K562 (cell line): ENCODE data around the gene PSMB11. TPM values are rescaled to one million over a fixed set of nuclear protein-coding genes. Genes with fewer than 3 reads are reported as not detected.

ENCODE experiments used
- FOXP1 ChIP-seq: sonication (generic); formaldehyde crosslinking; IDR thresholded peaks from 2 replicates; pipeline ENCODE4 v1.8.0; 2022; ENCODE audit warnings: mild to moderate bottlenecking, missing genetic modification reagents
- GABPA ChIP-seq: fragments of 200-800 bp; sonication (Bioruptor generic); conservative IDR thresholded peaks from 2 replicates; pipeline ENCODE4 v1.6.1; 2016; ENCODE audit warnings: low read depth, missing genetic modification characterization, missing compliant biosample characterization
- HDAC2 ChIP-seq: fragments of 450-650 bp; IDR thresholded peaks from 2 replicates; pipeline ENCODE4 v1.6.1; 2016; ENCODE audit warnings: mild to moderate bottlenecking
- HDAC8 ChIP-seq: fragments of 450-650 bp; IDR thresholded peaks from 2 replicates; pipeline ENCODE4 v1.6.1; 2016; ENCODE audit warnings: mild to moderate bottlenecking, missing genetic modification characterization, moderate library complexity, missing compliant biosample characterization
- KDM1A ChIP-seq, 2 experiments: fragments of 450-650 bp; IDR thresholded peaks; 2 replicates each; pipeline ENCODE4 v1.6.1; 2016; ENCODE audit warnings: mild to moderate bottlenecking in 2 of 2
- PML ChIP-seq: IDR thresholded peaks from 2 replicates; pipeline ENCODE4 v1.6.1; 2012; ENCODE audit warnings: low read length, inconsistent platforms
- SPI1 ChIP-seq: IDR thresholded peaks from 2 replicates; pipeline ENCODE4 v1.6.1; 2011; ENCODE audit warnings: low read depth, low read length, control low read depth, borderline replicate concordance
- ZBTB7A ChIP-seq: IDR thresholded peaks from 2 replicates; pipeline ENCODE4 v1.6.1; 2011; ENCODE audit warnings: low read depth, mild to moderate bottlenecking, low read length, moderate library complexity, borderline replicate concordance; ENCODE audit not compliant: control insufficient read depth
- ZNF431 ChIP-seq: sonication (generic); formaldehyde crosslinking; IDR thresholded peaks from 2 replicates; pipeline ENCODE4 v1.8.0; 2022; ENCODE audit warnings: mild to moderate bottlenecking, missing genetic modification reagents
- polyA plus RNA-seq, 8 experiments: library from polyadenylated mRNA; depleted of rRNA in 4 of 8; stranded (reverse) in 5 of 8; unstranded in 3 of 8; fragments of >200 nt; fragmentation: Nextera tagmentation in 2 of 8; fragmentation: Illumina TruSeq in 1 of 8; extraction: Ambion mirVana in 2 of 8; extraction: Trizol in 1 of 8; gene quantifications; 2 replicates each; pipeline versions ENCODE4 v1.2.1 to v1.2.3, GENCODE V29; 2011 to 2014; ENCODE audit warnings: inconsistent platforms in 1 of 8, missing spikeins in 1 of 8
- total RNA-seq, 7 experiments: library from RNA; depleted of rRNA in 6 of 7; stranded (reverse); fragments of >200 nt in 6 of 7; fragmentation: Illumina TruSeq in 2 of 7; extraction: Trizol in 2 of 7; gene quantifications; 2 replicates each; pipeline versions ENCODE4 v1.2.1 to v1.2.3, GENCODE V29; 2011 to 2021; ENCODE audit warnings: low replicate concordance in 1 of 7
- TF ChIP-seq, protein P1 (sequence below), 2 experiments: fragments of 250-450 bp in 1 of 2; fragments of 450-650 bp in 1 of 2; sonication (Bioruptor Pico) in 1 of 2; IDR thresholded peaks; 2 replicates each; pipeline versions ENCODE4 v1.6.1 to v1.8.0; 2016 to 2021; ENCODE audit warnings: mild to moderate bottlenecking in 2 of 2, moderate library complexity in 2 of 2, missing compliant biosample characterization in 1 of 2, missing genetic modification characterization in 1 of 2
- TF ChIP-seq, protein P2 (sequence below): sonication (generic); formaldehyde crosslinking; IDR thresholded peaks from 2 replicates; pipeline ENCODE4 v1.8.0; 2022; ENCODE audit warnings: missing genetic modification reagents, mild to moderate bottlenecking, moderate library complexity, borderline replicate concordance
- TF ChIP-seq, protein P3 (sequence below): sonication (generic); formaldehyde crosslinking; IDR thresholded peaks from 2 replicates; pipeline ENCODE4 v1.8.0; 2023; ENCODE audit warnings: mild to moderate bottlenecking, missing genetic modification reagents
- TF ChIP-seq, protein P4 (sequence below): fragments of 250-450 bp; sonication (Bioruptor Pico); IDR thresholded peaks from 2 replicates; pipeline ENCODE4 v1.4.0; 2020
- TF ChIP-seq, protein P5 (sequence below): sonication (generic); formaldehyde crosslinking; IDR thresholded peaks from 2 replicates; pipeline ENCODE4 v1.5.0; 2020; ENCODE audit warnings: missing genetic modification reagents

Gene PSMB11
- total and polyA plus RNA-seq, 9 of the 15 experiments (the other 6 are each of a cell fraction or from before 2014, with no cell fraction given): not detected

DNA sequence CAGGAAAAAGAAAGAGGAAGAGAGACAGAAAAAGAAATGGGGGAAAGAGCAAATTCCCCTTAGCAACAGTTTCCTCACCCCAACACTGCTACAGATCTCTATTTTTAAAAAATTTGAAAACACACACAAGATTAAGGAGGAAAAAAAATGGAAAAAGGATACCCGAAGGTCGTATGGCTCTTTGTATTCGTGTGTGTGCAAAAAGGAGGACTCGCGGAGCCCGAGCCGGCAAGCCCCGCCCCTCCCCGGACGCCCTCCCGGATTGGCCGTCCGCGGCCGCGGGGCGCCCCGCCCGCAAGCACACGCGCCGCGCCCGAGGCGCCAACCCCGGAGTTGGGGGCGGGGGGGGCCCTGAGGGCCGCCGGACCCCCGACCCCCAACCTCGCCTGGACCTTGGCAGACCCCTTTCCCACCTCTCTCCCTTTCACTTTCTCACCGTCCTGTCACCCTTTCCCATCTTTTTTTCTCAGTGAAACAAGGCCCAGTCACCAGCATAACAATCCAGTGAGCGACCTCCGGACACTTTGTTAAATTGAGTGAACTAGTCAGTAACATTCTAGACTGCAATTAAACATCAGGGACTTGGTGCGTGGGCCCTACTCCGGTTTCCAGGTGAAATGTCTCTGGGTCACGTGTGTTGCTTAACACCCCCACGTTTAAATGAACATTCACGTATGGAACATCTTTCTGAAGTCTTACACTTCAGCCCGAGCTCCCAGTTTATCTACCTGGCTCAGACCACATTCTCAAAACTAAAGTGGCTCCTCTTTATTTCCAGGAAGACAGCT is 31.9 kb upstream of the PSMB11 start, which contains the start of gene C14orf93 (continued):
- TF ChIP-seq, protein P1, sequence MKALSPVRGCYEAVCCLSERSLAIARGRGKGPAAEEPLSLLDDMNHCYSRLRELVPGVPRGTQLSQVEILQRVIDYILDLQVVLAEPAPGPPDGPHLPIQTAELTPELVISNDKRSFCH (CRISPR knock-in tag; IDR thresholded peaks at IDR 0.05): no peak
- TF ChIP-seq, protein P1 (tag; IDR thresholded peaks at IDR 0.05): peak; percentile 55; the same call in 1 of the 2 replicates
- TF ChIP-seq, protein P2, sequence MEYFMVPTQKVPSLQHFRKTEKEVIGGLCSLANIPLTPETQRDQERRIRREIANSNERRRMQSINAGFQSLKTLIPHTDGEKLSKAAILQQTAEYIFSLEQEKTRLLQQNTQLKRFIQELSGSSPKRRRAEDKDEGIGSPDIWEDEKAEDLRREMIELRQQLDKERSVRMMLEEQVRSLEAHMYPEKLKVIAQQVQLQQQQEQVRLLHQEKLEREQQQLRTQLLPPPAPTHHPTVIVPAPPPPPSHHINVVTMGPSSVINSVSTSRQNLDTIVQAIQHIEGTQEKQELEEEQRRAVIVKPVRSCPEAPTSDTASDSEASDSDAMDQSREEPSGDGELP (CRISPR knock-in tag): 0 out of 2 replicates have a peak, but pooled peaks have one; percentile 1
- TF ChIP-seq PML: peak; percentile 50; the same call in 1 of the 2 replicates
- peak; percentile 73 for TF ChIP-seq SPI1
- peak; percentile 65; the same call in 1 of the 2 replicates for TF ChIP-seq HDAC8 (tag)
- TF ChIP-seq ZBTB7A: peak; percentile 100
- 0 out of 2 replicates have a peak, but pooled peaks have one; percentile 35 for TF ChIP-seq HDAC2
- TF ChIP-seq, protein P3, sequence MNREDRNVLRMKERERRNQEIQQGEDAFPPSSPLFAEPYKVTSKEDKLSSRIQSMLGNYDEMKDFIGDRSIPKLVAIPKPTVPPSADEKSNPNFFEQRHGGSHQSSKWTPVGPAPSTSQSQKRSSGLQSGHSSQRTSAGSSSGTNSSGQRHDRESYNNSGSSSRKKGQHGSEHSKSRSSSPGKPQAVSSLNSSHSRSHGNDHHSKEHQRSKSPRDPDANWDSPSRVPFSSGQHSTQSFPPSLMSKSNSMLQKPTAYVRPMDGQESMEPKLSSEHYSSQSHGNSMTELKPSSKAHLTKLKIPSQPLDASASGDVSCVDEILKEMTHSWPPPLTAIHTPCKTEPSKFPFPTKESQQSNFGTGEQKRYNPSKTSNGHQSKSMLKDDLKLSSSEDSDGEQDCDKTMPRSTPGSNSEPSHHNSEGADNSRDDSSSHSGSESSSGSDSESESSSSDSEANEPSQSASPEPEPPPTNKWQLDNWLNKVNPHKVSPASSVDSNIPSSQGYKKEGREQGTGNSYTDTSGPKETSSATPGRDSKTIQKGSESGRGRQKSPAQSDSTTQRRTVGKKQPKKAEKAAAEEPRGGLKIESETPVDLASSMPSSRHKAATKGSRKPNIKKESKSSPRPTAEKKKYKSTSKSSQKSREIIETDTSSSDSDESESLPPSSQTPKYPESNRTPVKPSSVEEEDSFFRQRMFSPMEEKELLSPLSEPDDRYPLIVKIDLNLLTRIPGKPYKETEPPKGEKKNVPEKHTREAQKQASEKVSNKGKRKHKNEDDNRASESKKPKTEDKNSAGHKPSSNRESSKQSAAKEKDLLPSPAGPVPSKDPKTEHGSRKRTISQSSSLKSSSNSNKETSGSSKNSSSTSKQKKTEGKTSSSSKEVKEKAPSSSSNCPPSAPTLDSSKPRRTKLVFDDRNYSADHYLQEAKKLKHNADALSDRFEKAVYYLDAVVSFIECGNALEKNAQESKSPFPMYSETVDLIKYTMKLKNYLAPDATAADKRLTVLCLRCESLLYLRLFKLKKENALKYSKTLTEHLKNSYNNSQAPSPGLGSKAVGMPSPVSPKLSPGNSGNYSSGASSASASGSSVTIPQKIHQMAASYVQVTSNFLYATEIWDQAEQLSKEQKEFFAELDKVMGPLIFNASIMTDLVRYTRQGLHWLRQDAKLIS: 0 out of 2 replicates have a peak, but pooled peaks have one; percentile 21
- TF ChIP-seq KDM1A (IDR thresholded peaks at IDR 0.05): no peak
- TF ChIP-seq ZNF431 (CRISPR knock-in tag): no peak
- 0 out of 2 replicates have a peak, but pooled peaks have one; percentile 9 for TF ChIP-seq GABPA
- TF ChIP-seq FOXP1 (CRISPR knock-in tag): no peak
- TF ChIP-seq, protein P4, sequence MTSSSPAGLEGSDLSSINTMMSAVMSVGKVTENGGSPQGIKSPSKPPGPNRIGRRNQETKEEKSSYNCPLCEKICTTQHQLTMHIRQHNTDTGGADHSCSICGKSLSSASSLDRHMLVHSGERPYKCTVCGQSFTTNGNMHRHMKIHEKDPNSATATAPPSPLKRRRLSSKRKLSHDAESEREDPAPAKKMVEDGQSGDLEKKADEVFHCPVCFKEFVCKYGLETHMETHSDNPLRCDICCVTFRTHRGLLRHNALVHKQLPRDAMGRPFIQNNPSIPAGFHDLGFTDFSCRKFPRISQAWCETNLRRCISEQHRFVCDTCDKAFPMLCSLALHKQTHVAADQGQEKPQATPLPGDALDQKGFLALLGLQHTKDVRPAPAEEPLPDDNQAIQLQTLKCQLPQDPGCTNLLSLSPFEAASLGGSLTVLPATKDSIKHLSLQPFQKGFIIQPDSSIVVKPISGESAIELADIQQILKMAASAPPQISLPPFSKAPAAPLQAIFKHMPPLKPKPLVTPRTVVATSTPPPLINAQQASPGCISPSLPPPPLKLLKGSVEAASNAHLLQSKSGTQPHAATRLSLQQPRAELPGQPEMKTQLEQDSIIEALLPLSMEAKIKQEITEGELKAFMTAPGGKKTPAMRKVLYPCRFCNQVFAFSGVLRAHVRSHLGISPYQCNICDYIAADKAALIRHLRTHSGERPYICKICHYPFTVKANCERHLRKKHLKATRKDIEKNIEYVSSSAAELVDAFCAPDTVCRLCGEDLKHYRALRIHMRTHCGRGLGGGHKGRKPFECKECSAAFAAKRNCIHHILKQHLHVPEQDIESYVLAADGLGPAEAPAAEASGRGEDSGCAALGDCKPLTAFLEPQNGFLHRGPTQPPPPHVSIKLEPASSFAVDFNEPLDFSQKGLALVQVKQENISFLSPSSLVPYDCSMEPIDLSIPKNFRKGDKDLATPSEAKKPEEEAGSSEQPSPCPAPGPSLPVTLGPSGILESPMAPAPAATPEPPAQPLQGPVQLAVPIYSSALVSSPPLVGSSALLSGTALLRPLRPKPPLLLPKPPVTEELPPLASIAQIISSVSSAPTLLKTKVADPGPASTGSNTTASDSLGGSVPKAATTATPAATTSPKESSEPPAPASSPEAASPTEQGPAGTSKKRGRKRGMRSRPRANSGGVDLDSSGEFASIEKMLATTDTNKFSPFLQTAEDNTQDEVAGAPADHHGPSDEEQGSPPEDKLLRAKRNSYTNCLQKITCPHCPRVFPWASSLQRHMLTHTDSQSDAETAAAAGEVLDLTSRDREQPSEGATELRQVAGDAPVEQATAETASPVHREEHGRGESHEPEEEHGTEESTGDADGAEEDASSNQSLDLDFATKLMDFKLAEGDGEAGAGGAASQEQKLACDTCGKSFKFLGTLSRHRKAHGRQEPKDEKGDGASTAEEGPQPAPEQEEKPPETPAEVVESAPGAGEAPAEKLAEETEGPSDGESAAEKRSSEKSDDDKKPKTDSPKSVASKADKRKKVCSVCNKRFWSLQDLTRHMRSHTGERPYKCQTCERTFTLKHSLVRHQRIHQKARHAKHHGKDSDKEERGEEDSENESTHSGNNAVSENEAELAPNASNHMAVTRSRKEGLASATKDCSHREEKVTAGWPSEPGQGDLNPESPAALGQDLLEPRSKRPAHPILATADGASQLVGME (CRISPR knock-in tag): no peak
- TF ChIP-seq, protein P5, sequence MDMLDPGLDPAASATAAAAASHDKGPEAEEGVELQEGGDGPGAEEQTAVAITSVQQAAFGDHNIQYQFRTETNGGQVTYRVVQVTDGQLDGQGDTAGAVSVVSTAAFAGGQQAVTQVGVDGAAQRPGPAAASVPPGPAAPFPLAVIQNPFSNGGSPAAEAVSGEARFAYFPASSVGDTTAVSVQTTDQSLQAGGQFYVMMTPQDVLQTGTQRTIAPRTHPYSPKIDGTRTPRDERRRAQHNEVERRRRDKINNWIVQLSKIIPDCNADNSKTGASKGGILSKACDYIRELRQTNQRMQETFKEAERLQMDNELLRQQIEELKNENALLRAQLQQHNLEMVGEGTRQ (CRISPR knock-in tag): peak; percentile 73
